Measurements from ENCODE around the gene SLC25A1.

Gene SLC25A1

GRCh38 chr22:19136915-19137314 lies 41.6 kb downstream of the SLC25A1 start:
- Histone ChIP-seq H3K4me1 (ENCODE audit: low read length) (no peaks in the 10 kb centered on the region), H4K20me1 (ENCODE audit: insufficient read depth, low read length) (no peaks in the 10 kb centered on the region)

GRCh38 chr22:19134874-19135273 lies 43.7 kb downstream of the SLC25A1 start:
- no peaks in the 10 kb centered on the region for H4K20me1 ChIP-seq (ENCODE audit: insufficient read depth, low read length)
- peaks cover 50% of the 10 kb centered on the region for H3K36me3 ChIP-seq (replicated peaks; ENCODE audit: low read depth, low read length)
- no peak overlapping the region for H3K9ac ChIP-seq (ENCODE audit: low read length)
- H3K4me2 ChIP-seq (ENCODE audit: low read length): no peak overlapping the region
- no peak for TF ChIP-seq EZH2phosphoT487 (IDR thresholded peaks at IDR 0.05; ENCODE audit: low read depth)
- TF ChIP-seq CTCF (IDR thresholded peaks at IDR 0.05; ENCODE audit: low read depth, low read length): no peak
- no peaks in the 10 kb centered on the region for H3K9me3 ChIP-seq (ENCODE audit: insufficient read depth, low read length)
- no peak overlapping the region for H2AFZ ChIP-seq (ENCODE audit: low read depth, low read length)
- H3K4me1 ChIP-seq (ENCODE audit: low read length): no peaks in the 10 kb centered on the region
- H3K27me3 ChIP-seq (ENCODE audit: low read depth, low read length): no peaks in the 10 kb centered on the region
- no peak overlapping the region for H3K4me3 ChIP-seq (ENCODE audit: low read length)
- H3K79me2 ChIP-seq (ENCODE audit: low read length): no peaks in the 10 kb centered on the region
- no peak overlapping the region for H3K27ac ChIP-seq (ENCODE audit: low read length)

More at GRCh38 chr22:19136915-19137314, 41.6 kb downstream of the SLC25A1 start:
- Histone ChIP-seq H2AFZ (ENCODE audit: low read depth, low read length) (no peak overlapping the region), H3K79me2 (ENCODE audit: low read length) (no peaks in the 10 kb centered on the region), H3K27ac (ENCODE audit: low read length) (no peak overlapping the region), H3K4me2 (ENCODE audit: low read length) (no peak overlapping the region), H3K36me3 (replicated peaks; ENCODE audit: low read depth, low read length) (peaks cover 64% of the 10 kb centered on the region), H3K4me3 (ENCODE audit: low read length) (no peak overlapping the region), H3K27me3 (ENCODE audit: low read depth, low read length) (no peaks in the 10 kb centered on the region), H3K9ac (ENCODE audit: low read length) (no peak overlapping the region), H3K9me3 (ENCODE audit: insufficient read depth, low read length) (no peaks in the 10 kb centered on the region)
- TF ChIP-seq CTCF (IDR thresholded peaks at IDR 0.05; ENCODE audit: low read depth, low read length): no peak

- Histone ChIP-seq H3K9me3 (ENCODE audit: insufficient read depth, low read length) (no peaks in the 10 kb centered on the region), H2AFZ (ENCODE audit: low read depth, low read length) (no peak overlapping the region), H3K4me3 (ENCODE audit: low read length) (no peak overlapping the region), H3K79me2 (ENCODE audit: low read length) (no peaks in the 10 kb centered on the region), H4K20me1 (ENCODE audit: insufficient read depth, low read length) (no peaks in the 10 kb centered on the region), H3K27me3 (ENCODE audit: low read depth, low read length) (no peaks in the 10 kb centered on the region), H3K4me1 (ENCODE audit: low read length) (no peaks in the 10 kb centered on the region), H3K4me2 (ENCODE audit: low read length) (no peak overlapping the region), H3K27ac (ENCODE audit: low read length) (no peak overlapping the region), H3K36me3 (replicated peaks; ENCODE audit: low read depth, low read length) (peaks cover 45% of the 10 kb centered on the region), H3K9ac (ENCODE audit: low read length) (no peak overlapping the region)
- no peak for TF ChIP-seq CTCF (IDR thresholded peaks at IDR 0.05; ENCODE audit: low read depth, low read length)
- TF ChIP-seq EZH2phosphoT487 (IDR thresholded peaks at IDR 0.05; ENCODE audit: low read depth): no peak
Measured at GRCh38 chr22:19134176-19134831, 44.2 kb downstream of the SLC25A1 start.

- TF ChIP-seq CTCF (IDR thresholded peaks at IDR 0.05; ENCODE audit: low read depth, low read length) (no peak), EZH2phosphoT487 (IDR thresholded peaks at IDR 0.05; ENCODE audit: low read depth) (no peak)
- Histone ChIP-seq H3K4me1 (ENCODE audit: low read length) (no peaks in the 10 kb centered on the region), H4K20me1 (ENCODE audit: insufficient read depth, low read length) (no peaks in the 10 kb centered on the region), H2AFZ (ENCODE audit: low read depth, low read length) (no peak overlapping the region), H3K9me3 (ENCODE audit: insufficient read depth, low read length) (no peaks in the 10 kb centered on the region), H3K4me3 (ENCODE audit: low read length) (no peak overlapping the region), H3K4me2 (ENCODE audit: low read length) (no peak overlapping the region), H3K9ac (ENCODE audit: low read length) (no peak overlapping the region), H3K27ac (ENCODE audit: low read length) (no peak overlapping the region), H3K79me2 (ENCODE audit: low read length) (no peaks in the 10 kb centered on the region), H3K27me3 (ENCODE audit: low read depth, low read length) (no peaks in the 10 kb centered on the region), H3K36me3 (replicated peaks; ENCODE audit: low read depth, low read length) (peaks cover 38% of the 10 kb centered on the region)
Measured at GRCh38 chr22:19133561-19133960, 45.0 kb downstream of the SLC25A1 start.
